Breast epithelium (tissue), 3 donors: ENCODE data around the gene ZCCHC17.

Source experiments
- CTCF ChIP-seq, 3 donors: fragments of 450-650 bp; IDR thresholded peaks; one replicate each; pipeline ENCODE4 v1.5.1; 2016 to 2017; ENCODE audit warnings: antibody characterized with exemption in 3 of 3, mild to moderate bottlenecking in 3 of 3, moderate library complexity in 3 of 3
- POLR2A ChIP-seq: fragments of 450-650 bp; IDR thresholded peaks from one replicate; pipeline ENCODE4 v1.6.1; 2016; ENCODE audit warnings: antibody characterized with exemption, mild to moderate bottlenecking, moderate library complexity
- POLR2AphosphoS5 ChIP-seq, 3 donors: sonication (generic); formaldehyde crosslinking; IDR thresholded peaks; one replicate each; pipeline ENCODE4 v1.6.1; 2017; ENCODE audit warnings: antibody characterized with exemption in 3 of 3

GRCh38 chr1:31366796-31367195 is 70.0 kb downstream of the ZCCHC17 start:
- TF ChIP-seq CTCF (IDR thresholded peaks at IDR 0.05) (no peak), POLR2A (no peak), POLR2AphosphoS5 (IDR thresholded peaks at IDR 0.05) (no peak)
